PC-9 (cell line): ENCODE data around the gene AP5B1. TPM values are rescaled to one million over a fixed set of nuclear protein-coding genes. Genes with fewer than 3 reads are reported as not detected.

ENCODE experiments used
- BruUV-seq: library from RNA; stranded (reverse); fragments of 400-500 nt; replicated peaks from 2 replicates; lab custom pipeline; 2021; lab: Mats Ljungman, UMichigan
- CTCF ChIA-PET: fragments of 300-600 bp; sonication (Branson Sonifier 250); formaldehyde crosslinking; loops from one replicate; lab custom pipeline; 2022; ENCODE audit warnings: antibody characterized with exemption; lab: Charles Lee
- POLR2A ChIA-PET: fragments of 300-600 bp; sonication (Branson Sonifier 250); formaldehyde crosslinking; loops from one replicate; lab custom pipeline; 2022; ENCODE audit warnings: antibody characterized with exemption; ENCODE audit not compliant: unreplicated experiment; lab: Charles Lee
- DNase-seq, 2 experiments: peaks; one replicate each; pipeline versions ENCODE4 v3.0.0 to v3.0.0-alpha.2; 2015 to 2022; ENCODE audit warnings: mixed read lengths in 1 of 2
- H2AFZ ChIP-seq: fragments of 200-600 bp; sonication (generic); 2 replicates; pipeline ENCODE4 v1.8.1; 2017; ENCODE audit warnings: antibody characterized with exemption
- H3F3A ChIP-seq: fragments of 200-600 bp; sonication (generic); 2 replicates; pipeline ENCODE4 v1.8.1; 2017; ENCODE audit warnings: antibody characterized with exemption, mild to moderate bottlenecking, low read depth; ENCODE audit not compliant: insufficient read depth
- H3K27ac ChIP-seq: fragments of 200-600 bp; sonication (generic); 2 replicates; pipeline ENCODE4 v1.6.1; 2016; ENCODE audit warnings: mixed run types
- H3K27me3 ChIP-seq: fragments of 200-600 bp; sonication (generic); 2 replicates; pipeline ENCODE4 v1.6.1; 2016; ENCODE audit warnings: low read depth, mixed run types; ENCODE audit not compliant: insufficient read depth
- H3K36me3 ChIP-seq: fragments of 200-600 bp; sonication (generic); 2 replicates; pipeline ENCODE4 v1.6.1; 2016; ENCODE audit warnings: low read depth, mixed run types
- H3K4me1 ChIP-seq: fragments of 200-600 bp; sonication (generic); replicated peaks from 2 replicates; pipeline ENCODE4 v1.6.1; 2016; ENCODE audit warnings: mixed run types; ENCODE audit not compliant: insufficient read depth
- H3K4me2 ChIP-seq: fragments of 200-600 bp; sonication (generic); 2 replicates; pipeline ENCODE4 v1.6.1; 2017; ENCODE audit warnings: mixed run types
- H3K4me3 ChIP-seq: fragments of 200-600 bp; sonication (generic); 2 replicates; pipeline ENCODE4 v1.6.1; 2016; ENCODE audit warnings: mixed run types
- H3K79me2 ChIP-seq: fragments of 200-600 bp; sonication (generic); 2 replicates; pipeline ENCODE4 v1.6.1; 2017; ENCODE audit warnings: low read depth, mixed run types
- H3K9me2 ChIP-seq: fragments of 200-600 bp; sonication (generic); 2 replicates; pipeline ENCODE4 v1.8.1; 2017; ENCODE audit warnings: mild to moderate bottlenecking; ENCODE audit not compliant: insufficient read depth
- H3K9me3 ChIP-seq: fragments of 200-600 bp; sonication (generic); 2 replicates; pipeline ENCODE4 v1.8.1; 2016; ENCODE audit warnings: low read depth; ENCODE audit not compliant: insufficient read depth
- H4K20me1 ChIP-seq: fragments of 200-600 bp; sonication (generic); 2 replicates; pipeline ENCODE4 v1.8.1; 2017; ENCODE audit not compliant: insufficient read depth
- EZH2 ChIP-seq: fragments of 200-600 bp; sonication (generic); IDR thresholded peaks from 2 replicates; pipeline ENCODE4 v1.8.0; 2017; ENCODE audit warnings: antibody characterized with exemption, low read depth
- intact Hi-C: fragments of 100-400 bp; cut with micrococcal nuclease; formaldehyde crosslinking; loops from one replicate; pipeline ENCODE4 v1.10.0; 2022; ENCODE audit not compliant: unreplicated experiment
- total RNA-seq: library from RNA; stranded (reverse); gene quantifications from 2 replicates; pipeline ENCODE4 v1.2.3, GENCODE V29; 2021
- TF ChIP-seq, protein P1 (sequence below): fragments of 200-600 bp; sonication (generic); conservative IDR thresholded peaks from 2 replicates; pipeline ENCODE4 v1.6.1; 2017; ENCODE audit warnings: mixed run types, antibody characterized with exemption, mild to moderate bottlenecking, moderate library complexity

AP5B1 gene
- total RNA-seq, 1 experiment from 2014 or later = 20.8 TPM

DNA sequence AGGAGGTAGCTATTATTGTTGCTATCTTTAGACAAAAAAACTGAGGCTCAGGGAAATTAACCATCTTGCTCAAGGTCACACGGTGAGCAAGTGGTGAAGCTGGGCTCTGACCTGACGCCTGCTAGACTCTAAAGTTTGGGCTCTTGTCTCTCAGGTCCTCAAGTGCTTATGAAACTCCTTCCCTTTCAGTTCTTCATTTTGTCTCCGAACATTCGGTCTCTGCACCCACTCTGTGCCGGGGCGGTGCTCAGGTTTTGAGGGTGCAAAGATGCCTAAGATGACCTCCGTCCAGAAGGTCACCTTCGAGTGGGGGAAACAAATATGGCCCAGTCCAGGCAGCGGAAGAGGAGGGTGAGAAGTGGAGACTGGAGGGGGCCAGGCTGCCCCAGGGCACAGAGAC lies 22.1 kb upstream of the AP5B1 start:
- no peak overlapping the region for H3K4me2 ChIP-seq
- H3K27me3 ChIP-seq = no peaks in the 10 kb centered on the region
- no TSS peak for BruUV-seq
- no peaks in the 10 kb centered on the region for H3K79me2 ChIP-seq
- no peaks in the 10 kb centered on the region for H3K4me1 ChIP-seq
- no peaks in the 10 kb centered on the region for H4K20me1 ChIP-seq
- ChIA-PET POLR2A (no interaction called here), CTCF (no interaction called here)
- H3K9me3 ChIP-seq = no peaks in the 10 kb centered on the region
- 0 out of 2 replicates have a peak, but pooled peaks cover 13% of the 10 kb centered on the region for H3F3A ChIP-seq
- H3K4me3 ChIP-seq = no peak overlapping the region
- H3K27ac ChIP-seq = no peak overlapping the region
- H2AFZ ChIP-seq = no peak overlapping the region
- H3K36me3 ChIP-seq = no peaks in the 10 kb centered on the region
- intact Hi-C loops = no loop called here
- TF ChIP-seq EZH2 = no peak
- TF ChIP-seq, protein P1, sequence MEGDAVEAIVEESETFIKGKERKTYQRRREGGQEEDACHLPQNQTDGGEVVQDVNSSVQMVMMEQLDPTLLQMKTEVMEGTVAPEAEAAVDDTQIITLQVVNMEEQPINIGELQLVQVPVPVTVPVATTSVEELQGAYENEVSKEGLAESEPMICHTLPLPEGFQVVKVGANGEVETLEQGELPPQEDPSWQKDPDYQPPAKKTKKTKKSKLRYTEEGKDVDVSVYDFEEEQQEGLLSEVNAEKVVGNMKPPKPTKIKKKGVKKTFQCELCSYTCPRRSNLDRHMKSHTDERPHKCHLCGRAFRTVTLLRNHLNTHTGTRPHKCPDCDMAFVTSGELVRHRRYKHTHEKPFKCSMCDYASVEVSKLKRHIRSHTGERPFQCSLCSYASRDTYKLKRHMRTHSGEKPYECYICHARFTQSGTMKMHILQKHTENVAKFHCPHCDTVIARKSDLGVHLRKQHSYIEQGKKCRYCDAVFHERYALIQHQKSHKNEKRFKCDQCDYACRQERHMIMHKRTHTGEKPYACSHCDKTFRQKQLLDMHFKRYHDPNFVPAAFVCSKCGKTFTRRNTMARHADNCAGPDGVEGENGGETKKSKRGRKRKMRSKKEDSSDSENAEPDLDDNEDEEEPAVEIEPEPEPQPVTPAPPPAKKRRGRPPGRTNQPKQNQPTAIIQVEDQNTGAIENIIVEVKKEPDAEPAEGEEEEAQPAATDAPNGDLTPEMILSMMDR = no peak
- H3K9me2 ChIP-seq = no peaks in the 10 kb centered on the region
- no peak for DNase-seq

DNA sequence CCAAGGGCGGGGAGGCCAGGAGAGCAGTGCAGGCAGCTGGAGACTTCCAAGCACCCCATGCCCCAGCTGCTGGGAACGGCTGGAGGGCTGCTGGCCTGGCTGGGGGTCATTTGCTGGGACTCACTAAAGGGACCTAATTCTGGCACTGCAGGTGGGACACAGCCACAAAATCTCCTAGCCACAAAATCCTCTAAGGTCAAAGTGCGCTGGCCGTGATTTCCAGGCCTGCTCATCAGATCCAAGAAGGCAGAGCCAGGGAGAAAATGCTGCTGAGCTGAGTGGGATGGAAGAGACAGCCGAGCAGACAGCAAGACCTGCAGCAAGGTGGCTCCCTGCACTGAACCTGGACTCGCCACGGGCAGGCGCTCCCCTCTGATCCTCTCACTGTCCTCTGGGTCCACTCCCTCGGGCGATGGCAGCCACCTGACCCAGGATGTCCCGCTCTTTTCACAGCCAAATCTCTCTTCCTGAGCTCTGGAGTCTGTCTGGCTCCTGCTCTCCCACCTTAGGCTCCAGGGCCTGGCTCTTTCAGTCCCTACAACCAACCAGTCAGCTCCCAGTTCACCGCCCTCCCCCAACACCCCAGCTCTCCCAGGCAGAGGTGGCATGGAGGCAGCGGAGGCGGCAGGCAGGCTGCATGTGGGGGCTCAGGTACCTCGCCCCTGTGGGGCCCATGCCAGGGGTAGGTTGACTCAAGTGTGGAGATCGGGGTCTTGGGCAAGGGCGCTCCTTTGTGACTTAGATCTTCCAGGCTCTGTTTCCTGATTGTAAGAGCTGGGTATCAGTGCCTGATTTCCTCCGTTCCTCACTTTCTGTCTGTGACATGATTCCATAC lies 20.6 kb upstream of the AP5B1 start:
- Histone ChIP-seq H3K79me2 (no peaks in the 10 kb centered on the region), H3K9me2 (no peaks in the 10 kb centered on the region), H3K4me1 (no peaks in the 10 kb centered on the region), H3K9me3 (no peaks in the 10 kb centered on the region), H2AFZ (no peak overlapping the region), H3K36me3 (no peaks in the 10 kb centered on the region), H3K27me3 (no peaks in the 10 kb centered on the region), H3K27ac (no peak overlapping the region), H3K4me3 (no peak overlapping the region), H3F3A (0 out of 2 replicates have a peak, but pooled peaks cover 12% of the 10 kb centered on the region), H3K4me2 (no peak overlapping the region), H4K20me1 (no peaks in the 10 kb centered on the region)
- CTCF ChIA-PET = no interaction called here
- no peak for DNase-seq
- no TSS peak for BruUV-seq
- intact Hi-C loops = no loop called here
- POLR2A ChIA-PET = no interaction called here
- TF ChIP-seq, protein P1 = no peak
- TF ChIP-seq EZH2 = no peak

DNA sequence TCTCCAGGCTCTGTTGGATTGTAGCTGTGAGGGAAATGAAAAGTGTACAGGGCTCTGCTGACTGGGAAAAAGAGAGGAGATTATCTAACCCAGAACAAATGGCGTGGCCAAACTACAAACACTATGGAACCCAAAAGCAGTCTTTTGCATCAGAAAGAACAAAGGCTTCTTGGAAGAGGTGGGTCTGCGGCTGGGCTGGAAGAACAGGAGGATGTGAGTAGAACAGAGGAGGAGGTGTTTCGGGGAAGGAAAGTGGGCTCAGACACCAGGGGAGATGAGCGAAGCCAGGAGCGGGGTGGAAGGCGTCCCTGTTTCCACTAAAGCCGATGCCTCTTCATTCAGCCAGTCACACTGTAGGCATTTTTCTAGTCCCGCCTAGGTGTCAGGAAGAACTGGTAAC lies 18.1 kb upstream of the AP5B1 start:
- ChIA-PET POLR2A (no interaction called here), CTCF (interaction anchor here (1.5 kb wide), 1 partner anchor 19 kb away, joined by 5 read pairs; the partner anchor contains the start of gene AP5B1)
- no peak for DNase-seq
- Histone ChIP-seq H3F3A (peaks cover 12% of the 10 kb centered on the region; the same call in 1 of the 2 replicates), H2AFZ (no peak overlapping the region), H3K36me3 (peaks cover 18% of the 10 kb centered on the region), H3K4me2 (no peak overlapping the region), H3K27me3 (no peaks in the 10 kb centered on the region), H3K4me1 (peaks cover 4% of the 10 kb centered on the region), H3K79me2 (peaks cover 5% of the 10 kb centered on the region), H3K27ac (no peak overlapping the region), H3K4me3 (no peak overlapping the region), H3K9me3 (no peaks in the 10 kb centered on the region), H4K20me1 (no peaks in the 10 kb centered on the region; the same call in 1 of the 2 replicates), H3K9me2 (no peaks in the 10 kb centered on the region)
- no peak for TF ChIP-seq EZH2
- TF ChIP-seq, protein P1 = no peak
- BruUV-seq = no TSS peak
- intact Hi-C loops = no loop called here
